ENCODE measurements around the gene ZSWIM2. TPM values are rescaled to one million over a fixed set of nuclear protein-coding genes. Genes with fewer than 3 reads are reported as not detected.

Gene ZSWIM2
- total RNA-seq, 6 experiments from 2014 or later: 0.10 TPM; not detected in 5

DNA sequence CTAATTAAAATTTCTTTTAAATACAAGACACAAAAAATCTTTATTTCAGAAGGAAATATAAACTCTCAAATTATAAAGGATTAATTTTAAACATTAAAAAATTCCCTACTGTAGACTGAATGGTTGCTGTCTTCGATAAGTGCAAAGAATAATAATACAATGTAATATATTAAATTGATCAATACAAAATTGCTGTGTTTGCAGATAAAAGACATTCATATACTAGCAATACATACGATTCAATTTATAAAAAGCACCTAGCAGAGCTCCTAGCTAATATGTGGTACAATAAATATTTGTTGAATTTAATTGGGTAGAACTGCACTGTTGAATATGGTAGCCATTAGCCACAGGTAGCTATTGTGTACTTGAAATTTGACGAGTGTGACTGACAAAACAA lies 6.6 kb downstream of the ZSWIM2 start:
- H3K4me3 Mint-ChIP-seq: no peak overlapping the region
- no peak for DNase-seq
- no peaks in the 10 kb centered on the region for H3K9me3 Mint-ChIP-seq
- TF ChIP-seq, protein P1, sequence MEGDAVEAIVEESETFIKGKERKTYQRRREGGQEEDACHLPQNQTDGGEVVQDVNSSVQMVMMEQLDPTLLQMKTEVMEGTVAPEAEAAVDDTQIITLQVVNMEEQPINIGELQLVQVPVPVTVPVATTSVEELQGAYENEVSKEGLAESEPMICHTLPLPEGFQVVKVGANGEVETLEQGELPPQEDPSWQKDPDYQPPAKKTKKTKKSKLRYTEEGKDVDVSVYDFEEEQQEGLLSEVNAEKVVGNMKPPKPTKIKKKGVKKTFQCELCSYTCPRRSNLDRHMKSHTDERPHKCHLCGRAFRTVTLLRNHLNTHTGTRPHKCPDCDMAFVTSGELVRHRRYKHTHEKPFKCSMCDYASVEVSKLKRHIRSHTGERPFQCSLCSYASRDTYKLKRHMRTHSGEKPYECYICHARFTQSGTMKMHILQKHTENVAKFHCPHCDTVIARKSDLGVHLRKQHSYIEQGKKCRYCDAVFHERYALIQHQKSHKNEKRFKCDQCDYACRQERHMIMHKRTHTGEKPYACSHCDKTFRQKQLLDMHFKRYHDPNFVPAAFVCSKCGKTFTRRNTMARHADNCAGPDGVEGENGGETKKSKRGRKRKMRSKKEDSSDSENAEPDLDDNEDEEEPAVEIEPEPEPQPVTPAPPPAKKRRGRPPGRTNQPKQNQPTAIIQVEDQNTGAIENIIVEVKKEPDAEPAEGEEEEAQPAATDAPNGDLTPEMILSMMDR (IDR thresholded peaks at IDR 0.05): no peak
- no peaks in the 10 kb centered on the region; the same call in 1 of the 2 replicates for H3K27me3 Mint-ChIP-seq (ENCODE audit: insufficient read depth)
- H3K27ac Mint-ChIP-seq: no peak overlapping the region
- peaks cover 55% of the 10 kb centered on the region for H3K4me1 Mint-ChIP-seq (ENCODE audit: low read depth)
- peaks cover 8% of the 10 kb centered on the region; the same call in 1 of the 2 replicates for H3K36me3 Mint-ChIP-seq (ENCODE audit: low read depth)

DNA sequence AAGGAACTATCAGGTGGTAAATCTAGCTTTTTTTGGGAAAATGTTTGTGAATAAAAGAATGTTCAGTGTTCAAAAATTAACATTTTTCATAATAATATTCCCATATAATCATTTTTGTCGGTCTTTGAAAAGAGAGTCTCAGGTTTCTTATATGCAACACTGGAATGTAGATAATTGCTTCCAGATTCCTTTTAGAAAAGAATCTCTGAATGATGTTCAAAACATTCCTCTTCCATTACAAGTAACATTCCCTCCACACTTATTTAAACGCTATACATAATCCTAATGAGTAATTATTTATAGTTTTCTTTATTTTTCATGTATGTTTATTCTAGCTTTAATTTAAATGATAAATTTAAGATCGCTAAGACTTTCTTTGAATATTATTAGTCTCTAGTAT lies 7.0 kb downstream of the ZSWIM2 start:
- Mint-ChIP-seq H3K4me3 (0 out of 2 replicates have a peak overlapping the region, but pooled peaks have one; percentile 30), H3K27ac (no peak overlapping the region), H3K9me3 (no peaks in the 10 kb centered on the region), H3K36me3 (ENCODE audit: low read depth) (peaks cover 8% of the 10 kb centered on the region; the same call in 1 of the 2 replicates), H3K4me1 (ENCODE audit: low read depth) (peaks cover 55% of the 10 kb centered on the region), H3K27me3 (ENCODE audit: insufficient read depth) (no peaks in the 10 kb centered on the region; the same call in 1 of the 2 replicates)
- DNase-seq: peak; percentile 62
- TF ChIP-seq, protein P1 (IDR thresholded peaks at IDR 0.05): no peak

DNA sequence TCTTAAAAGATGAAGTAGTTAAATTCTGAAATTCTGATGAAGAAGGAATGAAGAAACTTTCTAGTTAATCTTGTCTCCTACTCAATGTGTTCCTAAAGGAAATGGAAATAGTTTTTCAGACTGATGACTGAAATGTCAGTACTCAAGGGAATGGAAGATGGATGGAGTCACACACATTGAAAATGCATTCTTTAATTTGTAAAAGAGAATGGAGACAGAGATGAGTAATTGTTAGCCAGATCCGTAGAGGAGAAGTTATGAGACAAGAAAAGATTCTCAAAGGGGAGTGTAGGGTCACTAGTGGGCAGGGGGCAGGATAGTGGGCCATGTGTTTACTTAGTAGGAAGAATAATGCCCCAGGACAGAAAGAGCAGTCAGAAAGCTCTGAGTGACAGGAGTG lies 13.3 kb downstream of the ZSWIM2 start:
- H3K36me3 Mint-ChIP-seq (ENCODE audit: low read depth): peaks cover 17% of the 10 kb centered on the region
- H3K4me3 Mint-ChIP-seq: no peak overlapping the region
- H3K27ac Mint-ChIP-seq: peak overlapping the region; percentile 21
- no peaks in the 10 kb centered on the region; the same call in 1 of the 2 replicates for H3K27me3 Mint-ChIP-seq (ENCODE audit: insufficient read depth)
- DNase-seq: no peak
- peaks cover 41% of the 10 kb centered on the region for H3K4me1 Mint-ChIP-seq (ENCODE audit: low read depth)
- TF ChIP-seq, protein P1 (IDR thresholded peaks at IDR 0.05): no peak
- H3K9me3 Mint-ChIP-seq: peaks cover 6% of the 10 kb centered on the region

DNA sequence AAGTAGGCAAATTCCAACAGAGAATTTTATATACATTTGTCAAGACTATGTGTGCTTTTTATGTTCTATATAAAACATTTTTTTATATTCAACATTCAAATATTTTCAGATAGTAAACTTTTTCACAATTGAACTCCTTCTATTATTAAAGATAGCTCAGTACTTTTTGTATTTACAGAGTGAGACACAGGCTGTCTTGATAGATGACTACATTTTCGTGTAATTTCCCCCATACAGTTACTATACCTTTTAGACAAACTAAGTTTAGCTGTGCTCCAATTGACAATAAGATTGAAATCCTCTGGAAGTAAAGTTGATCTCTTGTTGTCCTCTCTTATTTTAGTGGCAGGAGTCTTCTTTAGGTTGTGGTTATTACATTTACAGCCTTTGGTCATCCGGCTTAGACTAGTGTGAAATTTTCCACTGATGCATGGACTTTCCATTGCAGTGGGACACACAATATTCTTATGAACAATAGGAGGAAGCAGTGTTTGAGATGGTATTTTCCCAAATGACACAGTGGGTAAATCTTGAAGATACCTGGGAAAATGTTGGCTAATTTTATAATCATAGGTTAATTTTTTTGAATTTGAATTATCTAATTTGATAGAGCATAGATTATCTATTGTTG lies 21.0 kb downstream of the ZSWIM2 start:
- TF ChIP-seq, protein P1 (IDR thresholded peaks at IDR 0.05): no peak
- no peak for DNase-seq
- Mint-ChIP-seq H3K9me3 (no peaks in the 10 kb centered on the region), H3K4me3 (peak overlapping the region; percentile 59), H3K4me1 (ENCODE audit: low read depth) (peaks cover 51% of the 10 kb centered on the region), H3K27ac (peak overlapping the region; percentile 87), H3K27me3 (ENCODE audit: insufficient read depth) (no peaks in the 10 kb centered on the region; the same call in 1 of the 2 replicates), H3K36me3 (ENCODE audit: low read depth) (peaks cover 10% of the 10 kb centered on the region; the same call in 1 of the 2 replicates)

DNA sequence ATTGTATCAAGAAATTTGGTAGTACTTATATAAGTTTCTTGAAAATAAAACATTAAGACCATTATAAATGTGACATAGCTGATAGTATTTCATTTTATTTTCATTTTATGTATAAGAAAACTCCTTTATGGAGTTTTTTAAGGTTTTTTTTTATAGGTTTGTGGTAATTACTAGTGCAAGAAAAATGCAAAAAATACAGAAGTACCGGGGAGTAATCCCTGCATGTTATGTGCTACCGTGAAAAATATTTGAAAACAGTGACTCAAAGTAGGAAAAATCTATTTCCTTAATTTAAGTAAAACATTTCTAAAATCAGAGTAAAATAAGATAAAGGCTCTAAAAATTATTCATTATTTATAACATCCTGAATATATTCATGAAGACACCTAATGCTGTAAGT lies 21.6 kb downstream of the ZSWIM2 start:
- DNase-seq: peak; percentile 68
- peak overlapping the region; percentile 59; the same call in 1 of the 2 replicates for H3K4me3 Mint-ChIP-seq
- peaks cover 10% of the 10 kb centered on the region; the same call in 1 of the 2 replicates for H3K36me3 Mint-ChIP-seq (ENCODE audit: low read depth)
- H3K27ac Mint-ChIP-seq: 0 out of 2 replicates have a peak overlapping the region, but pooled peaks have one; percentile 87
- TF ChIP-seq, protein P1 (IDR thresholded peaks at IDR 0.05): no peak
- H3K4me1 Mint-ChIP-seq (ENCODE audit: low read depth): peaks cover 51% of the 10 kb centered on the region
- no peaks in the 10 kb centered on the region for H3K9me3 Mint-ChIP-seq
- no peaks in the 10 kb centered on the region; the same call in 1 of the 2 replicates for H3K27me3 Mint-ChIP-seq (ENCODE audit: insufficient read depth)
